Embryonic facial prominence (tissue), 1 donor: Measurements from ENCODE around the gene KCNMA1.
"Not testable (repeated sequence)": the region's sequence is repeated elsewhere in the genome, so short reads cannot be mapped to it uniquely, and the experiment has no call there.

Source experiments
- DNase-seq: peaks from one replicate; pipeline ENCODE4 v3.0.0-alpha.2; 2016; ENCODE audit errors: extremely low spot score

Gene KCNMA1

DNA sequence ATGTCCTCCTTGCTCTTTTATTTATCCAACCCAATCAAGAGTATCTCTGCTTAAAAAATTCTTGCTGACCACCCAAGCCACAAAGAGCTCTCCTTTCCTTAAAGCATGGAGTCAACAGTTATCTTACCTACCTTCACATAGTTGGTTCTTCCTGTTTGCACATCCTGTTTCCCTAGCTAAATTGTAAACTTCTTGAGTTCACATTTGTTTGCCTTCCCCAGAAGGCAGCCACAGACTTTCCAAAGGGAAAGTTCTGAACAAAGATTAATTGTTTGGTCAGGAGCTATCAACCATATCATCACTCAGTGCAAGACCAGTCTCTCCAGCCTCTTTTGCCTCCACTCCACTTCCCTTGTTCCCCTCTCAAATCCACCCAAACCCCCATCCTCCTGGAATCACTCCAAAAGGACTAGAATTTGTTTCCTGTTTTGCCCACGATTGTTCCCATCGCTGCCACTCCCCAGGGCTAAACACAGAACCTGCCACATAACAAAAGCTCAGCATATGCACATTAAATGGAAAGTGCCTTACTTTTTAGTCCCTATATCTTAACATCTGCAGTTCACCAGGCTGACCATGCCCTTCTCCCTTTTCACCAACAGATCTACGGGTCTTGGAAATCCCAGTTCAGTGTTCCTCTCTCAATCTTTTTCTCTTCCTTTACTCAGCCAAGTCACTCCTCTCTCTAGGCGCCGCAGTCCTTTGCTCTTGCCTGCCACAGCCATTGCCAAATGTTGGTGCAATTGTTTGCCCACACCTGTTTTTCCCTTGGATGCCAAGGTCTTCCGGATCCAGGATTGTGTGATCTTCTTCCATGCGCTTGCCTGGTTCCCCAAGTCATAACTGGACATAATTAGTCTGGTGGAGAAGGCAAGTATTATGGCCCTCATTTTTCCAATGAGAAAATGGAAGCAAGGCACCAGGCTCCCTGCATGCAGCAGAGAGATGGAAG is 265.5 kb downstream of the KCNMA1 start:
- DNase-seq = no peak

DNA sequence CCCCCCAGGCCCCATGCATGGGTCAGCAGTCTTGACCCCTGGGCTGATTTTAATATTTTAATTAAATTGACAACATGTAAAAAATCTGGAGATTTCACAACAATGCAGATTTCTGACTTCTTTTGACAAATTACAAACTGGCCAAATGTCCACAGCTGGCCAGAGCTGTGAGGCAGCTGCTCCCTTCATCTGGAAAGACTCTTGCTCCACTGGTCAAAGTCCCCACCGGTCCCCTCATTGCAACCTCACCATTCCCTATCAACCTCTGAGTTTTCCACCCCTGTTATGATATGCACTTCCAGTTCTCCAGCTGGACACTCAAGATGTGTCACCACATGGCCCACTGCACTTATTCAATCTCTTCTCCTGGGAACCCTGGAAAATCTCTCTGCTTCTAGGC is 266.2 kb downstream of the KCNMA1 start:
- no peak for DNase-seq

DNA sequence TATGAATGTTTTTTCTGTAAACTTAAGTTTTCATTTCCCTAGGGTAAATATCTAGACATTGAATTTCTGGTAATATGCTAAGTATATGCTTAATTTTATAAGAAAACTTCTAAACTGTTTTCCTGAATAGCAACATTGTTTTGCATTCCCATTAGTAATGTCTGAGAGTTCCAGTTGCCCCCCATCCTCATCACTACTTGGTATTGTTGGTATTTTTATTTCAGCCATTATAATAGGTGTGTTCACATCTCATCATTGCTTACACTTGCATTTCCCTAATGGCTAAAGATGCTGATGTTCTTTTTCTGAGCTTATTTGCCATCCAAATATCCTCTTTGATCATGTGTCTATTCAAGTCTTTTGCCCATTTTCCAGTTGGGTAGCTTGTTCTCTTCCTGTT is 269.6 kb downstream of the KCNMA1 start:
- DNase-seq = no peak

DNA sequence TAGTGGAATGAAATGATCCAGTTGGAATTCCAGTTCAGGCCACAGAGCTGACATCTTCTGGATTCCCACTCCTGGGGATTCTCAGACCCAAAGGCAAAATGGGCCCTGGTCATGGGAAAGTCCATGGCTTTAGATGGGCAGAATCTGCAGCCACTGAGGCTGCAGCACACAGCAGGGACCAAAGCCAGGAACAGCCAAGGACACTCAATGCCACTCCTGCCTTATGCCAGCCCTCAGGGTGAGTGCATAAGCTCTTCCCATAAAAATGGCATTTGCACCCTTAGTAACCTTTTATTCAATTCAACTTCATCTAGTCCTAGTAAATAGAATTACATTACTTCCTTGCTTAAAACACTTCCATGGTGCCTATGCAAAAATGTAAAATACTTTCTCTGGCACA is 274.4 kb downstream of the KCNMA1 start:
- DNase-seq = no peak

DNA sequence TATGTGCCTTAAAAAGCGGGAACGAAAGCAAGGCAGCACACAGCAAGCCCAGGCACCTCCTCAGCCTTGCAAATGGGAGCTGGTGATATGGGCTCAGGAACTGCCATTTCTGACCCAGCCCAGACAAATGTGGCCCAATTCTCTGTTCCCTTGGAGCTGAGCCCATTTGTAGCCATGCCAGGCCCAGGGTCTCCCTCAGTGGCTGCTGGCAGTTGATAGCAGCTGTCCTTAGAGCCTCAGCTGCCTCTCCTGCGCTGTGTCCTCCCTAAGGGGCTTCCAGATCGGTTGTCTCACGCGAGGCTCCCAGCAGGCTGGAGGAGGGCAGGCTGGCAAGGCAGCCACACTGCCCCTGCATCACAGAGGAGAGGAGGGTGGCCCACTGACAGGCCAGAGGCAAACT is 275.8 kb downstream of the KCNMA1 start:
- DNase-seq = no peak

DNA sequence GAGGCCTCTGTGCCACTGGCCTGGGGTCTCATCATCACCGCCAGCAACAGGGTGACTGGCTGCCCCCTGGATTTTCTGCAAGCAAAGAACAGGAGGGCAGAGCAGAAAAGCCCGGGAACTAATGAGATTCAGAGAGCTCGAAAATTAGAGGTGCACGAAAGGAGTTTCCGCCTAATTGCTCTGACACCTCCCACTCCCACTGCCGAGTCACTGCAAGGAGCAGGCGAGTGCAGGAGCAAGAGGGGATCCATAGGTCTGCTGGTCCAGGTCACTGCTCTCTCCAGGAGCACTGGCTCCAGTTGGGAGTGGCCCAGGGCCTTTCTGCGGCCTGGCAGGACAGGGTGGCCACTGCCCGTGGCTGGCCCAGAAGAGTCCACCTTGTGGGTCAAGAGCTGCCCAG is 276.2 kb downstream of the KCNMA1 start:
- no peak for DNase-seq

DNA sequence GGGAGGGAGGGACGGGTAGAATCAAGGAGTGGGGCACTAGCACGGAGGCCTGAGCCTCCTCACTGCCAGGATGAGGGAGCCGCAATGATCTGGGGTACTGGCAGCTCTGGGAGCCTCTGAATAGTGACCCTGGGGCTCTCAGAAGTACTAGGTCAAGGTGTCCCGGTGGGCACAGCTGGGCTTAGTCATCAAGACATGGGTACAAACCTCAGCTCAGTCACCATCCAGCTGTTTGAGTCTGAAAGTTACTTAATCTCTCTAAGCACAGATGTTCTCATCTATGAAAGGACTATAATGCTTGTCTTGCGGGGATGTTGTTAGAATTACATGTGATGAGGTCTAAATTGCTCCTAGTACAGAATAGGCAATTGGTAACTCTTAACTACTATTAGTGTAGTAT is 276.8 kb downstream of the KCNMA1 start:
- no peak for DNase-seq

DNA sequence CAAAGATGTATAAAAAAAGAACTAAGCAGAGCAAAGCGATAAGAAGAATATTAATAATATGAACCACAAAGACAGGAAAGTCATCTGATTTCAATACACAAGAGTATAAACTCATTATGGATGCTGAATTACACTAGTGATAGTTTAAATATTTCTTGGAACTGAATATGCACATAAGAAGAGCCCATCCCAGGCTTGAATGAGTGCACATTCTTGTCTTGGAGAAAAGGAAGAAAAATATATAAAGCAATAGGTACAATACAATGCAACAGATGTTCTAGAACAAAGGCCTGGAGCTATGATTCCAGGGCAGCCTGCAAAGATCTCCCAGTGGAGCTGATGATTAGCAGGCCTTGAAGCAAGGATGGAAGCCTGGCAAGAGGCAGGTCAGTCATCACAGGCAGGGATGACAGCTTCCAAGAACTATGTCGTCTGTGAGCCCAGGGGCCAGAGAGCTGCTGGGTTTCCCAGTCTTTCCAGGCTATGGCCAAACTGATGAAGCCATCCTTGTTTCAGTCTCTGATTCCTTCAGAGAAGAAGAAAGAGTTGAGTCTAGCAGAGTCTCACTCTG is 277.6 kb downstream of the KCNMA1 start:
- DNase-seq = no peak

DNA sequence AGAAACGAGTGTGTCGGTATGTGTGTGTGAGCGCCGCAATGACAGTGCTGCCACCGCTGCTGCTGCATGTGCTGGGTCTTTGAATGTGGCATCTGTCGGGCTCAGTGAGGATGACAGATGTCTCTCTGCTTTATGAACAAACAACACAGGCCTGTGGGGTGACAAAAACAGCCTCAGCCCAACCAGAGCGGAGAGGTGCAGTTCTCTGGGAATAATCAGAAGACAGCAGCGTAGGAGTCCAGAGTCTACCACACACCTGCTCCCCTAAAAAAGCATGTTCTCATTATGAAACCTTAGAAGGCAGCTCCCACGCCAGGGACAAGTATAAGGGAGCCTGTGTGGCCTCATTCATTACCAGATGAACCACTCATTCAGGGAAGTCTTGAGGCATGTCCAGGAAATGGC is 278.3 kb downstream of the KCNMA1 start:
- DNase-seq = no peak

DNA sequence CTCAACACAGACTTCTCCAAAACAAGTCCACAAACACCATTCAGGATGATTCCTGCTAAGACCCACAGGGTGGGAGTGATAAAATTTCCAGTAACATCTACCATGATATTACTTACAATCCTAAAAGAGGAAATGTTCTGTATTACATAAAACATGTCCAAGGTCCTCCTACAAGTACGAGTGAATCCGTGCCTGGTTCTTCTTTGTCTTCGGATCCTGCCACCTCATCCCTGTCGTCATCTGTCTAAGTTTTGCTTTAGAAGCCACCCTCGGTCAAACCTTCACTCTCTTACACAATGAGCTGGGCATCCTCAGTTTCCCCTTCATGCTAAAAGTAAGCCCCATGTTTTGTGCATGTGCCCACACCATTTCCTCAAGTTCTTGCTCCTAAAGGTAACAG is 279.0 kb downstream of the KCNMA1 start:
- DNase-seq = no peak

DNA sequence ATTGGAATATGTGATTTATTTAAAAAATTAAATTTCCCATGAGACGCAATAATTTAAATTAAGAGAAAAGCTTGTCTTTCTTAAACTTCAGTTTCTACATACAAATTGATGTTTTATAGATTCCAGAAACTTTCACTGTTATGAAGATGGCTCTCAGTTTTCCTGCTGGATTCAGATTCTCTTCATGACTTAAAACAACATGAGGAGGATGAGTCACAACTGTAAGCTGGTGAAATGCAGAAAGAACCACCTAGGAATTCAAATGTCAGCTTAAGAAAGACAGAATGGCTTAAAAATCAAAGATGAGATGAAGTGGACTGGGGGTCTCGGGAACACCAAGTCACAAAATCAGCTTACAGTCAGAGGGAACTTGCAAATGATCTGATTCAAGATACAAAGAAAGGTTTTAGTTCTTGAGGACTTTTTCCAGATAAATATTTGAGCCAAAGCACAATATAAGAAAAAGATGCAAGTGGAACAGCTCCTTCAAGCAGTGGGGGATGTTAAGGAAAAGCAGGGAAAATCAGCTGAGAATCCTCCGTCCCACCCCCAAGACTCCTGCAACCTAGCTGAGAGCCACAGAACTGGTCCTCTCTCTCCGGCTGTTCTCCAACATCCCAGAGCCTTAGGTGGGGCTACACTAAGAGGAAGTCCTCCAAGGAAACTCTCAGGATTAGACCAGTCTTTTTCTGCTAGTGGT is 279.8 kb downstream of the KCNMA1 start:
- no peak for DNase-seq

DNA sequence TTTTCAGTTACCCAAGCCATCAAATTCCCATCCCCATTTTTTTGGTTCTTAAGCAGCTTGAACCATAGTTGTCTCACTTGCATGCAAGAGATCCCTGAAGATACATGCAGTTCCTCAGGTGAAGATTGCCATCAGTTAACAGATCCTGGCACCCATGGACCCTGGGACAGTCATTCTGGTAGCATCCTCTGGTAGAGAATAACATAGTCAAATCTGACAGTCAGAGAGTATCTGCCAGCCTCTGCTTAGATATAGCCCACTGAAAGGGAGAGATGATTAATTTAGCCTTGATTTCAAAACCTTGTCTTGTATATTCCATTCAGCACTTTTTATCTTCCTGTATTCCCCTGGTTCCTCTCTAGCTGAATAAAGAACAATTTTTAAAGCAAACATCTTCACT is 280.4 kb downstream of the KCNMA1 start:
- DNase-seq = no peak

DNA sequence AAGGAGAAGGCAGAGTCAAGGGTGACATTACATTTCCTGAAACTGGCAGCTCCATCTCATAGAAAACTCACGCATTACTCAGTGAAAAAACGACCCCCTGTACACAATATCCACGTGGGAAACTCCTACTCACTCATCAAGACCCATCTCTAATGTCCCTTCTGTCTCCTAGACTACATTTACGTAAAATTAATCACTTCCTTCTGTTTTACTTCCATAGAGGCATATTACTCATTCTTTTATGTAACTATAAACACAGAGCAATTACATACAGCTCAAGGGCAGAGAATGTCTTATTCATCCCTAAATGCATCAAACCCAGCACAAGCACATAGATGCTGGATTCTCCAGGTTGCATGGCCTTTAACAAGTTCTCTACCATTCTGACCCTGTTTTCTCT is 281.8 kb downstream of the KCNMA1 start:
- no peak for DNase-seq

DNA sequence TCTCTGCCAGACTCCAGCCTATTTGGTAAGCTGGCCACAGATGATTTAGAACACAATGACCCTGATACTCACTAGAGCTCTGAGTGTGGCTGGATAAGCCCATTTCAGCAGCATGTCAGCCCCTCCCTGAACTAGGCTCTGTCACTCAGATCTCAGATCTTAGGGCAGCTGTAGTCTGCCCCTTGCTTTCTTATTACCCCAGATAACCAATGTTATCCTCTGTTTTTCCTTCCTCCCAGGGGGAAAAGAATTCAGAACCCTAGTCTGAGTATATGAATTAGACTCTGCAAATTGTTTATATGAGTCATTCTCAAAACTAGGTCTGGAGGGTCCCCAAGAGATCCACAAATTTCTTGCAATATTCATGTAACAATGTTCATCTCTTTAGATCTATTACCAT is 286.2 kb downstream of the KCNMA1 start:
- no peak for DNase-seq

DNA sequence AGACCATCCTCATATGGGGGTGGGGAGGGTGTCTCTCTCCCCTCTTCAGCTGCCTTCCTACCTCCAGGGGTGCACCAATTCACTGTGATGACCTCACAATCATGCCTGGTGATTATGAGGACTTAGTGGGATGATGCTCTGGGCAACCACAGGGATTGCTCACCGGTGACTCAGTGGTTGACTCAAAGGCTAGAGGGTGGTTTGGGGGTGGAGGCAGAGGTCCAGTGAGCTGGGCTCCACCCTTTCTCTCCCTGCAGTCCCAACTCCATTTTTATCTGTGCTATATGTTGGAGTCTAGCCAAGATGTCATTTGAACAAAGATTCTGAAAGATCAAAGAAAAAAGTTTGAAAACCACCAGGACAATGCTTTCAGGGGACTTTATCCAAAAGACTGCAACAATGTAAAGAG is 286.9 kb downstream of the KCNMA1 start:
- DNase-seq = no peak

DNA sequence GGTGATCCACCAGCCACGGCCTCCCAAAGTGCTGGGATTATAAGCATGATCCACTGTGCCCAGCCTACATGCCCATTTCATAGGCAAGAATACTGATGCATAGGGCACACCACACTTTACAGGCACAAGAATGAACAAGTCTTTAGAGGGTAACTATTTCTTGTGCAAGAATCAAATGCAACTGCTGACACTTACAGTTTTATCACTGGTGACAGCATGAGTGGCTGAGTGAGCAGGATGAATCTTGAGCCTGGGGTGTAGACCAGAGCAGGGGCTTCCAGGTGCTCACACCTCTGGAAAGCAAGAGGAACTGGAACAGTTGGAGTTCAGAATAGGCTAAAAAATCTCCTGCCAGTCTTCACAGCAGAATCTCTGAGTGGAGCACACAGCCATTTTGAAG is 287.5 kb downstream of the KCNMA1 start:
- no peak for DNase-seq

DNA sequence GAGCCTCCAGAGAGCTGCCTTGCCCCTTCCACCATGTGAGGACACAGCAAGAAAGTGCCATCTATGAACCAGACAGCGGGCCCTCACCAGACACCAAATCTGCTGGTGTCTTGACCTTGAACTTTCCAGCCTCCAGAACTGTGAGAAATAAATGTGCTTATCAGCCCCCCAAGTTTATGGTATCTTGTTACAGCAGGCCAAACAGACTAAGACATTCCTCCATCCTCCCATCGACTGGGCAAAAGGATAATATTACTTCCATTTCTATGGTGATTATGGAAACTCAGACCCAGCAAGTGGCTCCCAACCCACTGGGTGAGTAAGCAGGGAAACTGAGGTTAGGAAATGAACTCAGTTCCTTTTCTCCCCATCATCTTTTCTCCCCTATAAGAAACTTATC is 288.4 kb downstream of the KCNMA1 start:
- DNase-seq = no peak

DNA sequence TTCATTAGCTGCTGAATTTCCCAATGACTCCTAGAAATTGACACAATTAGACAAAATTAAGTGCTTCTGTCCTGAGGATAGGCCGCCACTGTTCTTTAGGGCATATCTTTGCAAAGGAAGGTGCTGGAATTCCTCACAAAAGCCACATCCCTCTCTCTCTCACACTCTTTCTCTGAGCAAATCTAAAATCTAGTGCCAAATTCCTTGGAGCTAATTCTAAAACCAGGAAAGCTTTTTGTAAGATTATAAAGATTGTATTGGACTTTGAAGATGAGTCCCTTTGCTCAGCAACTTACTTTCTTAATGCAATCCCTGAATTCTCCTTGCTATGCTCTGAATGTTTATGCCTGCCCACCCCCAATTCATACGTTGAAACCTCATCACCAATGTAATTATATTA is 288.9 kb downstream of the KCNMA1 start:
- DNase-seq = no peak

DNA sequence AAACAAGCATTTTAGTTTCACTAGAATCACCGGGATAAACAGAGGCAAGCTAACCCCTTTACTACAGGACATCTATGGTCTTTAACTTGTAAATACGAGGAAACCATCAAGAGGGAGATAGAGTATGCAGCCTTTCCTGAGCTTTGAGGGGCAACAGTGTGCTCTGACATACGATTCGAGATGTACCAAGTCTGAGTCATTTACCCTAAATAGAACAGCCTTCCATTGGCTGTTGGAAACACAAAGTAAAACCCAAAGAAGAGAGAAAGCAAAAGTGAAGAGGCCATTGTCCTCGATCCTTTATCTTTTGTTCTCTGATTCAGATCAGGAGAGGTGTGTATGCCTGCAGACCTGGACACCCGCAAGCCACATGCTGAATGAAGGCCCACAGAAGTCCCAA is 289.5 kb downstream of the KCNMA1 start:
- DNase-seq = no peak

DNA sequence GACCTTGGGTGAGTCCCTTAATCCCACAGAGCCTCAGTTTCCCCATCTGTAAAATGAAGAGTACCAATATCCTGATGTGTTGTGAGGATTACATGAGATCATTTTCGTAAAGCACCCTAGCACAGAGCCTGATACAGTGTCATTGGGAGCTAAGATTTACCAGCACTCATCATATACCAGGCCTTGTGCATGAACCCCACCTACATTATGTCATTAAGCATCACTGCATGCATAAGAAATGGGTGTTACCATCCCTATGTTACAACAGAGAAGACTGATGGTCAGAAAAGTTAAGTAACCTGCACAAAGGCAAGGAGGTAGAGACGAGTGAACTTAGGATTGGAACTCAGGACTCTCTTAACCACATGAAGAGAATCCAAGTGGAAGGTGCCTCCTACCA is 290.6 kb downstream of the KCNMA1 start:
- DNase-seq = no peak

DNA sequence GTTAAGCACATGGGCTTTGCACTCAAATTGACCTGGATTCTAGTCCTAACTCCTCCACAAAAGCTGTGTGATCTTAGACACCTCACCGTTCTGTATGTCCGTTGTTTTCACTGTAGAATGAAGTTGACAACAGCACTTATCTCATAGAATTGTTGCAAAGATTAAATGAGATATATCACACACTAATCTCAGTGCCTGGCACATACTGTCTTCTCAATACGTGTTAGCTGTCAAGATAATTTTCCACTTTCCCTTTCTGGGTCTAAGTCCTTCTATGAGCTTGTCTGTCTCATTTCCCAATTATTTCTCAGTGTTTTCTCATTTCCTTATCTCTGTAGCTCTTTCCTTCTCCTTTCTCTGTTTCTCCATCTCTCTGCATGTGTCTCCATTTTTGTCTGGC is 296.6 kb downstream of the KCNMA1 start:
- DNase-seq = no peak

DNA sequence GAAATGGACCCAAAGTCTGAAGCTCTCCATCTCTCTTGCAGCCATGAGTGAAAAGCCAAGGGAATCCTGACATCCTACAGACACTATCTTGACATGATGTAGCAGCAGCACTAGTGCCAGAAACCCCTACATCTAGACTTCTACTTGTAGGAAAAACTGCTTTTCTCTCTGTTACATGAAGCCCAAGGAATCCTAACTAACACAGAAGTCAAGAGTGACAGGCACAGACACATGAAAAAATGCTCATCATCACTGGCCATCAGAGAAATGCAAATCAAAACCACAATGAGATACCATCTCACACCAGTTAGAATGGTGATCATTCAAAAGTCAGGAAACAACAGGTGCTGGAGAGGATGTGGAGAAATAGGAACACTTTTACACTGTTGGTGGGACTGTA is 297.7 kb downstream of the KCNMA1 start:
- DNase-seq = not testable (repeated sequence)

DNA sequence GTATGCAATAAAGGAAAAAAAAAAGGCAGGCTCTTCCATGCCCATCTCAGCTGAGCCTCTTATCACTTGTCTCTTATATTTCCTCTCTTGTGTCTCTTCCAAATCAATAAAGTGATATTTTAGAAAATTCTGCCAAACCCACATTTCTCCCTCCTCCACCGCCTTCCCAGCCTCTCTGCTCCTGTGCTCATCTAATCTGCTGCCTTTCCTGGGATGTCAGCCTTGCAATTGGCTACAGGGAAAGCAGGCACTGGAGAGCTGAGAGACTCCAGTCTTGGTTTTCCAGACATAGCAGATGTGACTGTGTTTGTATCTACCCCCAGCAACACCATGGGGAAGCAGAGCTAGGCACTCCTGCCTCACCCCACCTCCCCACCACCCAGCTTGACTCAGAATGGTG is 298.4 kb downstream of the KCNMA1 start:
- DNase-seq = no peak
